Skeletal muscle cell (primary cell): ENCODE results near the gene MAN2B2.

Experiments
- DNase-seq: peaks from one replicate; pipeline ENCODE4 v3.0.0-alpha.2; 2010; ENCODE audit warnings: low read depth
- H3K4me3 ChIP-seq: 2 replicates; pipeline ENCODE4 v1.5.1; 2011; ENCODE audit warnings: low read depth, mild to moderate bottlenecking, control low read depth, low read length, moderate library complexity

Gene MAN2B2

DNA sequence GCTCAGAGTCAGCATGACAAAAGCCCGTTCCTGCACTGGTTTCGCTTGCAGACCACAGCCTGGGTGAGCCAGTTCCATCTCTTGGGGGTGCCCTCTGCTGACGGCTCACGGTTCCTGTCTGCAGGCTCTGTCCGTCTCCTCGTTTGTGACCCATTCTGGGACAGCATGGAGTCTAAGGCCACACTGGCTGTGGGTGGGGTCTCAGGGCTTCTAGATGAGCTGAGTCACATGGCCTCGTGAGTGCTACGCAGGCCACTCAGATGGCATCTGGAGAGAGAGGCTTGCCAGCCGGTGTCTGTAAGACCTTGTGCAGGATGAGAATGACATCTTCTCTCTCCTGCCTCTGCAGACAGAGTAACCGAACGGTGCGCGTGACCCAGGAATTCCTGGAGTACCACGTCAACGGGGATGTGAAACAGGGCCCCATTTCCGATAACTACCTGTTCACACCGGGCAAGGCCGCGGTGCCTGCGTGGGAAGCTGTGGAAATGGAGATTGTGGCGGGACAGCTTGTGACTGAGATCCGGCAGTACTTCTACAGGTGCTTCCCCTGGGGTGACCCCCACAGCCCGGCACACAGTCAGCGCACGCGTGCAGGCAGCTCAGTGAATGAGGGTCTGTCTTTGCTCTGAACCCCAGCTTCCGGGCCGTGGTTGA, 33.9 kb downstream of the MAN2B2 start:
- DNase-seq, result no peak
- no peak overlapping the region for H3K4me3 ChIP-seq

DNA sequence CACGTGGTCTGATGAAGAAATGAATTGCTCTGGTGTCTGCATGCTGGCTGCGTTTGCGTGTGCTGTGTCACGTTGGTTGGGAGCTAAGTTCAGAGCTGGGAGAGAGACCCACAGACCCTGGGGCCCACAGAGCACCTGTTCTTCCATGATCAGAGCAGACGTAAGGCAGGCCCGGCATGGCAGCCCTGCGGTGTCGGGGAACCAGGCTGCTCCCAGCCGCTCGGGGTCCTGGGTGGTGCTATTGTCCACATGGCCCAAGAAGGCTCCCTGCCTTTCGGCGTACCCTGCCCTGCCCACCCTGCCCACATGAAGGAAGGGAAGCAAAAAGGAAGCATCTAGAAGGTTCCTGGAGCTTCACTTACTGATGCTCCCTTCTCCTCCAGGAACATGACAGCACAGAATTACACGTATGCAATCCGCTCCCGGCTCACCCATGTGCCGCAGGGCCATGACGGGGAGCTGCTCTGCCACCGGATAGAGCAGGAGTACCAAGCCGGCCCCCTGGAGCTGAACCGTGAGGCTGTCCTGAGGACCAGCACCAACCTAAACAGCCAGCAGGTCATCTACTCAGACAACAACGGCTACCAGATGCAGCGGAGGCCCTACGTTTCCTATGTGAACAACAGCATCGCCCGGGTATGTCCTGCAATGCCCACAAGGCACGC, 34.6 kb downstream of the MAN2B2 start:
- H3K4me3 ChIP-seq, result no peak overlapping the region
- no peak for DNase-seq

DNA sequence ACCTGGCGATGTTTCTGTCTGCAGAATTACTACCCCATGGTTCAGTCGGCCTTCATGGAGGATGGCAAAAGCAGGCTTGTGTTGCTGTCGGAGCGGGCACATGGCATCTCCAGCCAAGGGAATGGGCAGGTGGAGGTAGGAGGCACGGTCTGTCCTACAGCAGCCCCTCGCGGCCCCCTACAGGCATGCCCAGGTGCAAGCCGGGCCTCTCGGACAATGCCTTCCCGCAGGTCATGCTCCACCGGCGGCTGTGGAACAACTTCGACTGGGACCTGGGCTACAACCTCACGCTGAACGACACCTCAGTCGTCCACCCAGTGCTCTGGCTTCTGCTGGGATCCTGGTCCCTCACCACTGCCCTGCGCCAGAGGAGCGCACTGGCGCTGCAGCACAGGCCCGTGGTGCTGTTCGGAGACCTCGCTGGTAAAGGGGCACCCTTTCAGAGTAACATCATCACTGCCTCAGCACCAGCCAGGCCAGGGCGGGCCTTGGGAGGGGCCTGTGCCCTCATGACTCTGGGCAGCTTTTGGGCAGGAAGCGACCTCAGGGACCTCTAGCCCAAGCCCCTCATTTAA, 36.0 kb downstream of the MAN2B2 start:
- no peak for DNase-seq
- no peak overlapping the region for H3K4me3 ChIP-seq

DNA sequence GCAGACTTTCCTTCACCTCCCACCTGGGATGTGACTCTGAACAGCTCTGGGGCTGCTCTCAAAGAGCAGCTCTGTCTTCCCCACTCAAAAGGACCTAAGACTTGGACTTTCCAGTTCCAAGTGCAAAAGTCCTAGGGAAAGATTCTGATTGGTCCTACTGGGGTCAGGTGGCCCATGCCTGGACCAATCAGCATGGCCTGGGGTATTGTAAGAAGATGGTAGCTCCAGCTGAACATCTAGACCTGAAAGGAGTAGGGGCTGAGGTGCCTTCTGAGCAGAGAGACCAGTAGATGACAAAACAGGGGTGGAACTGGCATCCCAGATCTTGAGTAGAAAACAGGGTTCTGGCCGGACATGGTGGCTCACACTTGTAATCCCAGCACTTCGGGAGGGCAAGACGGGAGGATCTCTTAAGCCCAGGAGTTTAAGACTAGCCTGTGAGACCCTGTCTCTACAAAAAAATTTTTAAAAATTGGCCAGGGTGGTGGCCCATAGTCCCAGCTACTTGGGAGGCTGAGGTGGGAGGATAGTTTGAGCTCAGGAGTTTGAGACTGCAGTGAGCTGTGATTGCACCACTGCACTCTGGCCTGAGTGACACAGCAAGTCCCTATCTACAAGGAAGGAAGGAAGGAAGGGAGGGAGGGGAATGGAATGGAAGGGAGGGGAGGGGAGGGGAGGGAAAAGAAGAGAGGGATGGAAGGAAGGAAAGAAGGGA, 38.1 kb downstream of the MAN2B2 start:
- no peak for DNase-seq
- H3K4me3 ChIP-seq, result no peak overlapping the region

DNA sequence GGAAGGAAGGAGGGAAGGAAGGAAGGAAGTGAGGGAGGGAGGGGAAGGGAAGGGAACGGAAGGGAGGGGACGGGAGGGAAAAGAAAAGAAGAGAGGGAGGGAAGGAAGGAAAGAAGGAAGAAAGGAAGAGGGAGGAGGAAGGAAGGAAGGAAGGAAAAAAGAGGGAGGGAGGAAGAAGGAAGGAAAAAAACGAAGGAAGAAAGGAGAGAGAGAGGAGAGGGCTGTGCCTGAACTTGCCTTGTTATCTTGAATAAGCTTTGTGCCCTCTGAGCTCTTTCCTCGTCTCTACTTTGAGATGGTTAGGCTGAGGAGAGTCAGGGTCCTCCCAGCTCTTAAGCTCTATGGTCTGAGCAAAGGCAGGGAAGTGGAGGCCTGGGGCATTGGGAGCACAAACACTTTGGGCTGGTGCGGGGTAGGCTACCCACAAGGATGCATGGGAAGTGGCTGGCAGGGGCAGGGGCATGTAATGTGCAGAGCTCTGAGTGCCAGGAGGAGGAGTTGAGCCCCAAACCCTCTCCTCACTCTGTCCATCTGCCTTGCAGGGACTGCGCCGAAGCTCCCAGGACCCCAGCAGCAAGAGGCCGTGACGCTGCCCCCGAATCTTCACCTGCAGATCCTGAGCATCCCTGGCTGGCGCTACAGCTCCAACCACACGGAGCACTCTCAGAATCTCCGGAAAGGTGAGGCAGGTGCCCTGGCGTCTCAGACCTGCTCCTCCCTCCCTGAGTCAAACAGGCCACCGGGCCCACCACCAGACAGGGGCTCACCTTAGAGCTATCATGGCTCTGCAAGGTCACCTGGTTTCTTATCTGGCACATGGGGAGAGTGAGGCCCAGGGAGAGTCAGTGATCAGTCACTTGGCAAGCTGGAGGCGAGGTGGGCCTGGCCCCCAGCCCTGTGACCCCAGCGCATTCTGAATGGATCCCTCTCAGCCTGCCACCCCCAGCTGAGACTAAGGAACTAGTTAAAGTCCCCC, 39.0 kb downstream of the MAN2B2 start:
- DNase-seq, result no peak
- no peak overlapping the region for H3K4me3 ChIP-seq

DNA sequence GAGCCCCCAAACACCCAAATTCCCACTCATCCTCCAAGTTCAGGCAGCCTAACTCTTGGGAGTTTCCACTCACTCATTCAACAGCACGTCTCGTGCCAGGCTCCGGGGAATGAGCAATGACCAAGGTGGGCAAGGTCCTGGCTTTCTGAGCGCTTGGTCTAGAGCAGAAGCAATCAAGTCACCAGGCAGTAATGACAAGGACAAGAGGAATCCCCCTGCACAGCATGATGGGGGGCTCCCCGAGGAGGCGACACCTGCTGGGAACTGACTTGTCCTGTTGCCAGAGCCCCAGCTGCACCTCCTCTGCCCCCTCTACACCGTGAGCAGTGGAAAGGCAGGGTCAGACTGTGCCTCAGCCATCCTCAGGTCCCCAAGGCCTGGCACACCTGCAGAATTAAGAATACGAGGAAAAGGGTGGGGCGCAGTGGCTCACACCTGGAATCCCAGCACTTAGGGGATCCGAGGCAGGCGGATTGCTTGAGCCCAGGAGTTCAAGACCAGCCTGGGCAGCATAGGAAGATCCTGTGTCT, 39.8 kb downstream of the MAN2B2 start:
- no peak overlapping the region for H3K4me3 ChIP-seq
- no peak for DNase-seq

DNA sequence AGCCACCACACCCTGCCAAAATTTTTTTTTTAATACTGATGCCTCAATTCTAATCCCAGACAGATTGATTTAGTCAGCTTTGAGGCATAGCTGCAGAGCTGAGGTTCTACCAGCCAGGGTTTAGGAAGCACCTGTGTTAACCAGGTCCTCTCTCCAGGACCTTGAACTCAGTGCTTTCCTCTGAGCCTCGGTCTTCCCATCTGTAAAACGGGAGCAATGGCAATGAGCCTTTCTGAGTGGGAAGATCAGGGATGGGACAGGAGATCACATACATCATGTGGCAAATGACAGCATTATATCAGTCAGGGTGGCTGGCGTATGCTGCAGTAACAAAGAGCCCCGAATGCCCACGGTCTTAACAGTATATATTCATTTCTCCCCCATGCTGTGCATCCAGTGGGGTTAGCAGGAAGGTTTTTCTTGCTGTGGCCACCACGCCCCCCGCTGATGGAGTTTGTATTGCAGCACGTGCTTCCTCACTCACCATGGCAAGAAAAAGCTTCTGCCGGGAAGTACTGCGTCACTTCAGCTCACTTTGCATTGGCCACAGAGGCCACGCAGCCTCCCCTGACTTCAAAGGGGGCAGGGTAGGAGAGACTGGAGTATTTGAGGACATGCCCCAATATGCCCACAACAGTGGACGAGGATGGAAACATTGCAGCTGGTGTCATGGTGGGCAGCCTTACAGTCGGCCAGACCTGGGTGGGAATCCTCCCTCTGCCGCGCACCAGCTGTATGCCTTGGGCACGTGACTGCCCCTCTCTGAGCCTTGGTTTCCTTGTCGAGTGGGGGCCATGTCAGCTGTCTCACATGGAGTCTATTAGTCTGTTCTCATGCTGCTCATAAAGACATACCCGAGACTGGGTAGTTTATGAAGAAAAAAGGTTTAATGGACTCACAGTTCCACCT, 41.4 kb downstream of the MAN2B2 start:
- H3K4me3 ChIP-seq, result no peak overlapping the region
- no peak for DNase-seq

DNA sequence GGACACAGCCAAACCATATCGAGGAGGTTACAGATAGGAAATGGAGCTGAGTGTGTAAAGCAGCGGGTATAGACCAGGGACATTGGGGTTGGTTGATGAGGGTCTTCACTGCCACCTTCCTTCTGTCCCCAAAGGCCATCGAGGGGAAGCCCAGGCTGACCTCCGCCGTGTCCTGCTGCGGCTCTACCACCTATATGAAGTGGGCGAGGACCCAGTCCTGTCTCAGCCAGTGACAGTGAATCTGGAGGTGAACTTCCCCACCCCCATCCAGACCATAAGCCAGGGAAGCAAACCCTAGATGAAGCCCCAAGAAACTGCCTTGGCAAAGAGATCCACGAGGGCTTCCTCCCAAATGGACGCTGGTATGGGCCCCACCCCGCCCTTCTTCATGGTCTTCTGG, 42.3 kb downstream of the MAN2B2 start:
- DNase-seq, result no peak
- H3K4me3 ChIP-seq, result no peak overlapping the region

DNA sequence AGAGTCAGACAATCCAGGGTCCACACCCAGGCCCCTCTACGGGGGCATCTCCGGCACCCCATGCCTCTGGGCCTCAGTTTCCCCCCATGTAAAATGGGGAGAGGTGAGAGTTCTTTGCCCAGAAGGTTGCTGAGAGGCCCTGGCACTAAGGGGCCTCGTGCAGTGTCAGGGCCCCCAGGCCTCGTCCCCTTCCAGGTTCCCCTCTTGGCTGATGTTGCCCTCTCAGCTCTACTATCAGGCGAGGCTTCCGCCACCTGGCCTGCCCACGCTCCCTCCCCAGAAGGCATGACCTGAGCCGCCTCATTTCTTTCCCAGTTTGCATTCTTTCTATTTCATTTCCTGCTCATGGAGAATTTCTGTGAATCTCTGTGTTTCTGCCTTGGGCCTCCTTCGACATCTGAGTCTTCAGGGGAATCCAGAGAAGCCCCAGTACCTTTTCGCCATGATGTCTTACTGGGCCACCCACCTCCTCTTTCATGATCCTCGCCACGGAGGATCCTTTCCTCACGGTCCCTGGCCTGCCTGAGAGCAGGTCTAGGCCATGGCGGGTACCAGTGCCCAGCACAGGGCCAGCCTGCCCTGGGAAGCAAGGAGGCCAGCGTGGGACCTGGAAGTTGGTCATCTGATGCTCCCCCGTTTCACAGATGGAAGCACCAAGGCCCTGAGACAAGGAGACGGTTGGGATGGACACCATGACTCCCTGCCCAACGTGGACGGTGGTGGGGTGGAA, 43.6 kb downstream of the MAN2B2 start:
- H3K4me3 ChIP-seq, result no peak overlapping the region
- DNase-seq, result no peak

DNA sequence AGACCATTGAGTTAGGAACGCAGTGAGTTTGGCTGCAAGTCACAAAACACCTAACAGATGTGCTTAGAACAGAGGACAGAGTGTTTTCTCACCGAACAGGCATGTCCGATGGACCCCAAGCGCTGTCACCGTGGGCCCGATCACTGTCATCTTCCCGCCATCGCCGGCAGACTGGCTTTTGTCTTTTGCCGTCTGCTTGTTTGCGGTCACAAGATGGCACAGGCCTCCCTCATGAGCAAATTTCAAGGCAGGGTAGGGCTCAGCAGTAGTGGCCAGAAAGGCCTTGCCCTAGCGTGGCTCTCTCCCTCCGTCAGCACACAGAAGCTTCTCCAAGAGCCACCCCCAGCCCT, 44.1 kb downstream of the MAN2B2 start:
- DNase-seq, result no peak
- no peak overlapping the region for H3K4me3 ChIP-seq

DNA sequence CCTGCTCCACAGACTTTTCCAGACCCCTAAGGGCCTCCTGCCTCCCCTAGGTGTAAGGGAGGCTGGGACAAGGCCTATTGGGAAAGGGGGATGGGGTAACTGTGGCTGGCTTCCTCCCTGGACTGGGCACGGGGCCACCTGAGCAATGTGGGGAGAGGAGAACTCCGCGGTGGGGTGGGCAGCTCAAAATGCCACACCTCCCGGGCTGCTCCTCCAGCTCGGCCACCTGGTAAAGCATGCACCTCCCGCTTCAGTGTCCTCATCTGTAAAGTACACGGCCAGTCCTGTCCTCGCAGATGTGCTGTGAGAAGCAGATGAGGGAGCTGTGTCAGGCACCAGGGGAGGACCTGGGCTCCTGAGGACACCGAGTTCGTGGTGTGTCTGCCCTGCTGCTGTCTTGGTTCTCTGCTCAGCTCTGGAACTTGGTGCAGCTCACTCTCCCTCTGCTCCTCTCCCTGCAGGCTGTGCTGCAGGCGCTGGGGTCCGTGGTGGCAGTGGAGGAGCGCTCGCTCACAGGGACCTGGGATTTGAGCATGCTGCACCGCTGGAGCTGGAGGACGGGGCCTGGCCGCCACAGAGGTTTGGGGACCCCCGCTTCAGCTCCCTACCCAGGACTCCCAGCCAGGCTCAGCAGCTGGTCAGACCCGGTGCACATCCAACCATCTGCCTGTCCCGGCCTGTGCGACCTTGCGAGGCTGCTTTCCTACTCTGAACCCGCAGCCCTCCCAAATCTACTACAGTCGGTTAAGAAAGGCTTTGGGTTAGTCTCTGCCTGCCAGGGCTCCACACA, 44.7 kb downstream of the MAN2B2 start:
- no peak overlapping the region for H3K4me3 ChIP-seq
- no peak for DNase-seq

DNA sequence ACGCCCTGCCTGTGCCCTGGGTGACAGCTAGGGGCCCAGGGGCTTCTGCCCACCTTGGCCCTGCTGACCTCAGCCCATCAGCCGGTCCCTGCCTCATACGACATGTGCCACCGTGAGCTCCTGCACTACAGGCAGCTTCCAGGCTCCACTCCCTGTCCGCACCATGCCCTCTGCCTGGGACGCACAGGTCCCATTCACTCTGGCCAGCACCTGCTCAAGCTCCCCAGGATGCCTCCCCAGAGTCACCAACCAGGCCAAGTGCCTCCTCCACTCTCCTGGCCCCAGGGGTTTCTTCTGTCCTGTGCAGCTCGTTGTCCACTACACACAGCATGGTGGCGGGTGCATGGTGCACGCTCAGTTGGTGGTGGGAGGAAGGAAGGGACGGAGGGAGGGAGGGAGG, 45.3 kb downstream of the MAN2B2 start:
- H3K4me3 ChIP-seq, result no peak overlapping the region
- DNase-seq, result no peak

DNA sequence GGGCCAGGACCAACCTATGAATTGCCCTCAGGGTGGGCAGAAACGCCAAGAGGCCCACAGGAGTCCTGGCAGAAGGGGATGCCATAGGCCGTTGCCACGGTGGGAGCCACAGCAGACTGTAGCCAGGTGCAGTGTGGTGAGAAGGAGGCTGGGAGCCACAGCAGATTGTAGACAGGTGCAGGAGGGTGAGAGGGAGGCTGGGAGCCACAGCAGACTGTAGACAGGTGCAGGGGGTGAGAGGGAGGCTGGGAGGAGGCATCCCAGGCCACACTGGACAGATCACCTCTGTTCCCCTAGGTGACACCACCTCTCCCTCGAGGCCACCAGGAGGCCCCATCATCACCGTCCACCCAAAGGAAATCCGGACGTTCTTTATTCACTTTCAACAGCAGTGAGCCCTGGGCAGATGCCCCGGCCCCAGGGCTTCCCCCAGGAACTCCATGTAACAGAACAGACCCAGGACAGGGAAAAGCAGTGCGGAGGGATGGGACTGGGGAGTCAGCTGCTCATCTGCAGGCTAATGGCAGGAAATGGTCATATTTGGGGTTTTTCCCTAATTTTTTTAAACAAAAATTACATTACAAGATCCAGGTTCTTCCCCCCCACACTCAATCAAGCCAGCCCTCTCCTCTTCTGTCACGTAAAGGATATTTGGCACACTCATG, 46.0 kb downstream of the MAN2B2 start:
- no peak overlapping the region for H3K4me3 ChIP-seq
- DNase-seq, result no peak

DNA sequence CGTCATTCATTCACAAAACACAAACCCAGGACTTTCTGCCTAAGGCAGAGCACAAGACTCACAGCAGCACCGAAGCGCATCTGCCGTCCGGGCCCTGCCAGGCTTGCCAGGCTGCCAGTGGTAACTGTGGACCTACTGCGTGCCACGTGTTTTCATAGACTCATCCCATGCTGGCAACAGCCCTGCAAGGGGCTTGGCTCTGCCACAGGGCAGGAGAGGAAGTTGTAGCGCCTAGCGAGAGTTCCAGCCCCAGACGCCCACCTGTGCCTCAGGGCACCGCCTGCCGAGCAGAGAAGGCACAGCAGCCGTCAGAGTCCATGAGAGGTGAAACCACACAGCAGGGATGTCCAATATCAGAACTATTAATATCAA, 46.6 kb downstream of the MAN2B2 start:
- no peak overlapping the region for H3K4me3 ChIP-seq
- DNase-seq, result no peak

DNA sequence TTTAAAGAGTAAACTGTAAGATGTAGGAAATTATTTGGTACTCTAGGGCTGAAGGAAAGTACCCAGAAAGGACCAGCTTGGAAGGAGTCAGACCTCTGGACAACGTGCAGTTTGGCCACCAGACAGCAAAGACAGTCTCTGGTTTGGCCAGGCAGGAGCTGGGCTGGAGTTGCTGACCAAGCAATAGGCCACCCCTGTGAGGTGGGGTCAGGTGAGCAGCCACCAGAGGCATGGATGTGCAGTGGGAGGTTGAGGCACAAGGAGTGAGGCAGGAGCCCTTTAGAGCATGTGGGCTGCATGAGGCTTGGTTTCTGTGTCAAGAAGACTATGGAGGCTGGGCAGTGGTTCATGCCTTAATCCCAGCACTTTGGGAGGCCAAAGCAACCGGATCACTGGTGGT, 47.8 kb downstream of the MAN2B2 start:
- no peak overlapping the region for H3K4me3 ChIP-seq
- no peak for DNase-seq

DNA sequence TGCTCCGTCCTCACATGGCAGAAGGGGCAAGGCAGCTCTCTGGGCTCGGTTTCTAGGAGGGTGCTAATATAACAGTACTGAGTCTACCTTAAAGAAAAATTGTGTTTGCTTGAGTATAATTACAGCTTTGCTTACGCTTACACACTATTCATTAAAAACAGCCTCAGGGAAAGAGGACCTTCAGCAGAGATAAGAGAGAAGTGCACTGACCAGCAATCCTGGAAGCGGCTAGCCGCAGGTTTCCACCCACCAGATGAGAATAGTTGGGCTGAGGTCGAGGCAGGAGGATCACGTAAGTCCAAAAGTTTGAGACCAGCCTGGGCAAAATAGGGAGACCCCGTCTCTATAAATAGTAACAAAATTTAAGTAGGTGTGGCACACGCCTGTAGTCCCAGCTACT, 50.3 kb downstream of the MAN2B2 start:
- no peak for DNase-seq
- H3K4me3 ChIP-seq, result no peak overlapping the region

DNA sequence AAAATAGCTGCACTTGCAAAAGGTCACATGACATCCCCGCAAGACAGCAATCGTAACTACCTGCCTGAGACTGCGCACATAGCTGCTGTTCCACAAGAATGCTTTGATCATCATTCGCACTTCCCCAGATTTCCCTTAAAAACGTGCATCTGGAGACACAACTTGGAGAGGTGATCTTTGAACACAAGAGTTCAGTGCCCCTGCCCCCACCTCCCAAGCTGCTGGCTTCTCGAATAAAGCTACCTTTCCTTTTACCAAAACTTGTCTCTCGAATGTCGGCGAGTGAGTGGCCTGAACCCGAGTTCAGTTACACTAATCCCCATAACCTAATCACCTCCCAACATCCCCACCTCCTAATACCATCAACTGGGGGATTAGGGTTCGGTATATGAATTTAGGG, 51.1 kb downstream of the MAN2B2 start:
- no peak overlapping the region for H3K4me3 ChIP-seq
- no peak for DNase-seq
